Ishikawa (cell line): ENCODE data around the gene ANKRD28.

Source experiments
- CREB1 ChIP-seq: IDR thresholded peaks from 2 replicates; pipeline ENCODE4 v1.6.1; 2012; ENCODE audit warnings: low read depth
- EGR1 ChIP-seq: IDR thresholded peaks from 2 replicates; pipeline ENCODE4 v1.6.1; 2012
- EP300 ChIP-seq: IDR thresholded peaks from 2 replicates; pipeline ENCODE4 v1.6.1; 2012; ENCODE audit warnings: borderline replicate concordance
- RAD21 ChIP-seq: IDR thresholded peaks from 2 replicates; pipeline ENCODE4 v1.6.1; 2012; ENCODE audit warnings: low read depth
- REST ChIP-seq: IDR thresholded peaks from 2 replicates; pipeline ENCODE4 v1.6.1; 2012; ENCODE audit warnings: low read depth, mild to moderate bottlenecking
- TEAD4 ChIP-seq: IDR thresholded peaks from 2 replicates; pipeline ENCODE4 v1.6.1; 2012

DNA sequence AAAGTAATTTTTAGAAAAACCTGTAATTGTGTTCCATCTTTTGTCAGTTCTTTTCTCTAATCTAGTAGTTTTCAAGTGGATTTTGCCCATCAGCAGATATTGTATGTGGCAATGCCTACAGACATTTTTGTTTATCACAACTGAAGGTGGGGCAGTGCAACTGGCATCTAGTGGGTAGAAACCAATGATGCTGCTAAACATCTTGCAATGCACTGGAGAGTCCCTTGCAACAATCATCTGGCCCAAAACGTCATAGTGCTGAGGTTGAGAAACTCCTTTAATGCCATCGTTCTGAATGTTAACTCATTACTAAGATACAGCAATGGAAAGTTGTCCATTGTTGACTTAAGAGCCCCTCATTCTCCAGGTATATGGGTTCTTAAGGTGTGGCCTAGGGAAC is 116.1 kb downstream of the ANKRD28 start:
- TF ChIP-seq REST (no peak), TEAD4 (no peak), RAD21 (no peak), CREB1 (no peak), EGR1 (no peak), EP300 (no peak)
